C4-2B (cell line): ENCODE data around the gene SHANK1.
"Not testable (repeated sequence)": the region's sequence is repeated elsewhere in the genome, so short reads cannot be mapped to it uniquely, and the experiment has no call there.

Source experiments
- CTCF ChIP-seq: fragments of 450-650 bp; conservative IDR thresholded peaks from 2 replicates; pipeline ENCODE4 v1.5.1; 2017; ENCODE audit warnings: mild to moderate bottlenecking
- ZFX ChIP-seq: fragments of 450-650 bp; IDR thresholded peaks from 2 replicates; pipeline ENCODE4 v1.6.1; 2017

GRCh38 chr19:50612504-50613404 is 106.8 kb downstream of the SHANK1 start:
- TF ChIP-seq CTCF, ZFX: not testable (repeated sequence)
